Testis (tissue), 3 donors: Measurements from ENCODE around the gene EDIL3. TPM values are rescaled to one million over a fixed set of nuclear protein-coding genes. Genes with fewer than 3 reads are reported as not detected.

Experiments
- DNase-seq: peaks from one replicate; pipeline ENCODE4 v3.0.0-alpha.2; 2019
- H3K27ac ChIP-seq, 2 donors: fragments of 200-600 bp; sonication (generic); one replicate each; pipeline ENCODE4 v1.5.1; 2019
- H3K27me3 ChIP-seq: fragments of 200-600 bp; sonication (generic); one replicate; pipeline ENCODE4 v1.5.1; 2019
- H3K36me3 ChIP-seq: fragments of 200-600 bp; sonication (generic); one replicate; pipeline ENCODE4 v1.5.1; 2017; ENCODE audit warnings: low read depth; ENCODE audit errors: missing control alignments
- H3K4me1 ChIP-seq: fragments of 200-600 bp; sonication (generic); one replicate; pipeline ENCODE4 v1.5.1; 2019
- H3K4me3 ChIP-seq, 2 donors: fragments of 200-600 bp; sonication (generic); one replicate each; pipeline ENCODE4 v1.5.1; 2017 to 2019
- H3K9me3 ChIP-seq: fragments of 200-600 bp; sonication (generic); one replicate; pipeline ENCODE4 v1.5.1; 2017
- POLR2A ChIP-seq: fragments of 450-650 bp; IDR thresholded peaks from one replicate; pipeline ENCODE4 v1.6.1; 2017; ENCODE audit warnings: antibody characterized with exemption, mild to moderate bottlenecking, moderate library complexity
- WGBS, 2 donors: methylation state at CpG; one replicate each; pipeline ENCODE4 v1.1.5; 2018; 5-methylcytosine and 5-hydroxymethylcytosine counted together
- intact Hi-C: fragments of 100-400 bp; cut with DNase I; formaldehyde crosslinking; loops from one replicate; pipeline ENCODE4 v1.15.1; 2023; ENCODE audit warnings: low total_unique reads
- polyA plus RNA-seq: library from polyadenylated mRNA; stranded (reverse); fragments of 350-450 nt; fragmentation: Illumina TruSeq; extraction: RNeasy Lipid Tissue Mini Kit (QIAGEN cat#74804); gene quantifications from one replicate; pipeline ENCODE4 v1.2.3, GENCODE V29; 2014; ENCODE audit warnings: low read depth, low replicate concordance; ENCODE audit not compliant: insufficient read depth
- total RNA-seq, 2 donors: library from RNA; depleted of rRNA; stranded (reverse); fragments of >200 nt; gene quantifications; one replicate each; pipeline ENCODE4 v1.2.3, GENCODE V29; 2016
- TF ChIP-seq, protein P1 (sequence below), 3 experiments: fragments of 450-650 bp in 2 of 3; fragments of 200-600 bp in 1 of 3; sonication (generic) in 1 of 3; IDR thresholded peaks; one replicate each; pipeline ENCODE4 v1.5.1; 2016 to 2019; ENCODE audit warnings: antibody characterized with exemption in 3 of 3, mild to moderate bottlenecking in 2 of 3, moderate library complexity in 1 of 3

EDIL3 gene
- total and polyA plus RNA-seq, 3 donors from 2014 or later: 3.4 to 8.6 (median 3.5) TPM

DNA sequence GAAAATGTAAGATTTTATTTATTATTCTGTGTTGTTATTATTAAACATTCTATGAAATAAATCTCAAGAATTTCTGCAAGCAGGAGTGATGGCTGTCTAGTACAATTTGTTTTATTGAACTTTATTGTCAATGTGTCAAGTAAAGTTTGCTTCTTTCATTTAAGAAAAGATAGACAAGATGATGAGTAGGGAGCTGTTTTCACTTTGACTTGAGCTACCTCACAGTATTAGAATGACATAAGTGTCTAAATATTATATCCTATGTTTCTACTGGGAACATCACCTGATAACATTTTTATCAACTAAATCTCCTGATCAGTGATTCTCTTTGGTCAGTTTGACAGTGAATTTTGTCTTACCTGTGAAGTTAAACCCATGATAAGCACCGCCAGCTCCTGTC, 12.7 kb upstream of the EDIL3 start:
- TF ChIP-seq POLR2A: no peak
- TF ChIP-seq, protein P1, sequence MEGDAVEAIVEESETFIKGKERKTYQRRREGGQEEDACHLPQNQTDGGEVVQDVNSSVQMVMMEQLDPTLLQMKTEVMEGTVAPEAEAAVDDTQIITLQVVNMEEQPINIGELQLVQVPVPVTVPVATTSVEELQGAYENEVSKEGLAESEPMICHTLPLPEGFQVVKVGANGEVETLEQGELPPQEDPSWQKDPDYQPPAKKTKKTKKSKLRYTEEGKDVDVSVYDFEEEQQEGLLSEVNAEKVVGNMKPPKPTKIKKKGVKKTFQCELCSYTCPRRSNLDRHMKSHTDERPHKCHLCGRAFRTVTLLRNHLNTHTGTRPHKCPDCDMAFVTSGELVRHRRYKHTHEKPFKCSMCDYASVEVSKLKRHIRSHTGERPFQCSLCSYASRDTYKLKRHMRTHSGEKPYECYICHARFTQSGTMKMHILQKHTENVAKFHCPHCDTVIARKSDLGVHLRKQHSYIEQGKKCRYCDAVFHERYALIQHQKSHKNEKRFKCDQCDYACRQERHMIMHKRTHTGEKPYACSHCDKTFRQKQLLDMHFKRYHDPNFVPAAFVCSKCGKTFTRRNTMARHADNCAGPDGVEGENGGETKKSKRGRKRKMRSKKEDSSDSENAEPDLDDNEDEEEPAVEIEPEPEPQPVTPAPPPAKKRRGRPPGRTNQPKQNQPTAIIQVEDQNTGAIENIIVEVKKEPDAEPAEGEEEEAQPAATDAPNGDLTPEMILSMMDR (IDR thresholded peaks at IDR 0.05): no peak
- Histone ChIP-seq H3K27me3 (no peaks in the 10 kb centered on the region), H3K4me1 (no peaks in the 10 kb centered on the region), H3K9me3 (no peaks in the 10 kb centered on the region), H3K4me3 (no peak overlapping the region), H3K27ac (no peak overlapping the region), H3K36me3 (no peaks in the 10 kb centered on the region)
- no peak for DNase-seq
- intact Hi-C loops: no loop called here
- 91 to 100% methylated on average over 1 of the region's 1 CpG for WGBS, 2 donors

DNA sequence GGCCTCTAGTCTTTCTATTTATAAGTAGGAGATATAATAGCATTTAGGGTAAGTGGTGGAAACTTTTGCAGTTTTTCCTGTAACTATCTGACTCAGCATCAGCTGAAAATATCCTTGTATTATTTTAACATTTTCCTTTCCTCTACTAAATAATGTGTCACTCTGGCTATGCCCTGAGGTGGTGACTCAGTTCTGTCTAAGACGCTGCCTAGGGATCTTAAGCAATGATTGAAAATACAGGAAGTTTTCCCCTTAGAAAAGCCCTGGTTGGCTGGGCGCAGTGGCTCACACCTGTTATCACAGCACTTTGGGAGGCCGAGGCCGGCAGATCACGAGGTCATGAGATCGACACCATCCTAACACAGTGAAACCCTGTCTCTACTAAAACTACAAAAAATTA, 9.3 kb upstream of the EDIL3 start:
- Histone ChIP-seq H3K36me3 (no peaks in the 10 kb centered on the region), H3K4me1 (no peaks in the 10 kb centered on the region), H3K27ac (no peak overlapping the region), H3K9me3 (no peaks in the 10 kb centered on the region), H3K4me3 (no peak overlapping the region), H3K27me3 (no peaks in the 10 kb centered on the region)
- intact Hi-C loops: no loop called here
- TF ChIP-seq, protein P1 (IDR thresholded peaks at IDR 0.05): no peak
- TF ChIP-seq POLR2A: no peak
- 91 to 93% methylated on average over 6 of the region's 6 CpGs for WGBS, 2 donors
- no peak for DNase-seq

DNA sequence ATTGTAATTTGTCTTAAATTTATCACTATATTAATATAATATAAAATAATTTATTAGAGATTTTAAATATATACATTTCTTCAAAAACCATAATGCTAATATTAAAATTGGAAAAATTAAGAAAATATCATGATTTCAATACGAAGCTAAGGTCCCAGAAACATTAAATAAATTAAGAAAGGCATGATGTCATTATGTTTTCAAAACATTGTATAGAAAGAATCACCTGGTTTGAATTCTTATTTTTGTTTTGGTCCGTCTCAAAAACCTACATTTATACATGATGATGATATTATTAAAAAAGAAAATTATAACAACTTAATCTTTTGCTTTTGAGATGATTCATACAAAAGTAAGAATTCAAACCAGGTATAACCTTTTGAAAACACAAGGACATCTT, 8.2 kb upstream of the EDIL3 start:
- TF ChIP-seq POLR2A: no peak
- TF ChIP-seq, protein P1 (IDR thresholded peaks at IDR 0.05): no peak
- Histone ChIP-seq H3K27ac (no peak overlapping the region), H3K27me3 (no peaks in the 10 kb centered on the region), H3K9me3 (no peaks in the 10 kb centered on the region), H3K4me3 (no peak overlapping the region), H3K4me1 (no peaks in the 10 kb centered on the region), H3K36me3 (no peaks in the 10 kb centered on the region)
- DNase-seq: no peak
- intact Hi-C loops: no loop called here
- 95 to 96% methylated on average over 2 of the region's 2 CpGs for WGBS, 2 donors

DNA sequence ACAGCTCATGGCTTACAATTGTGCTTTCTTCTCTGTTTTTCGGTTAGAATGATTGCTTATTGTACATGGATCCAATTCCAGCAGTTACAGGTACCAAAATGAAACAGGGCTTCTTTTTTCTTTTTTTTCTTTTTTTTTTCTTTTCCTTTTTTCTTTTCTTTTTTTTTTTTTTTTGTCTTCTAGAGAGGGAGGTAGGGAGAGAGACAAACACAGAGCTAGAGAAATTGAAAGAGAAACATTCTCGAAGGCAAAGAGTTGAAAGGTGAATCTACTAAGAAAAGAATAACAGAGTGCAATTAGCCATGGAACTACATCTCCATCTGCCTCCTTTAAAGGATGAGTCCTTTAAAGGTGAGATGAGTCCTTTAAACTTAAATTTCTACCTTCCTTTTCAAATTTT, 1.0 kb upstream of the EDIL3 start:
- Histone ChIP-seq H3K4me1 (peaks cover 5% of the 10 kb centered on the region), H3K27ac (no peak overlapping the region), H3K36me3 (no peaks in the 10 kb centered on the region), H3K27me3 (no peaks in the 10 kb centered on the region), H3K9me3 (no peaks in the 10 kb centered on the region), H3K4me3 (no peak overlapping the region)
- TF ChIP-seq POLR2A: no peak
- TF ChIP-seq, protein P1 (IDR thresholded peaks at IDR 0.05): no peak
- intact Hi-C loops: no loop called here
- WGBS, 2 donors: 42 to 61% methylated on average over 2 of the region's 2 CpGs
- no peak for DNase-seq

DNA sequence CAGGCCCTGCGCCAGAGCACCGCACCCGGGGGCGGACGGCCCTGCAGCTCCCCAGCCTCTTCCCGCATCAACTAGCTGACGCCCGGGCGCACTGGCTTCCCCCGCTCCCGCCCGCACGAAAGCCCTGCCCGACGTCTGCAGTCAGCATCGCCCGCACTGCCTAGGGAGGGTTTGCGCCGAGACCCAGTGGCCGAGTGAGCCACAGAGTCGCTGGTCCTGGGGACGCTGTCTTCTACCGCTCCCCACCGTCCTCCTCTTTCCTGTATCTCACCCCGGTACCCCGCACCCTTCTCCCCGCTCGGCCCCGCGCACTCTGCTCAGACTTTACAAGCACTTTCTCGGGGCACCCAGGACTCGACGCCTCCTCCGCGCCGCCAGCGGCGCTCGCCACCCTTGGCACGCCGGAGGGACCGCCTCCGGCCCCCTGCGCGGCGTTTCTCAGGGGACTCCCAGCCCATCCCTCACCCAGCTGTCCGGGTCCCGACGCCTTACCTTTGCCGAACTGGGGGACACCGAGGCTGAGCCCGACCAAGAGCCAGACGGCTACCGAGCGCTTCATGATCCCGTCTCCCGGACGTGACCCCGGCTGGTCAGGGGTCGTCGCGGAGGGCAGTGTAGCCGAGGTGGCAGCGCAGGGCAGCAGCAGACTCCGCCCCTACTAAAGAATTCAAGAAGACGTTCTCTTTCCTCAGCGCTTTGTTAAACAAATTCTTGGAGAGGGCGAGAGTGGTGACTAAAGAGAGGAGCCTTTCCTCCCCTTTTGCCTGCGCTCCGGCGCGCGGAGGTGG, 670 bp downstream of the EDIL3 start:
- Histone ChIP-seq H3K4me1 (peaks cover 5% of the 10 kb centered on the region), H3K27me3 (no peaks in the 10 kb centered on the region), H3K36me3 (no peaks in the 10 kb centered on the region), H3K9me3 (no peaks in the 10 kb centered on the region), H3K27ac (peak overlapping the region in 1 of 2 donors; percentile 53), H3K4me3 (peak overlapping the region; percentile 51 to 59)
- TF ChIP-seq, protein P1 (IDR thresholded peaks at IDR 0.05): no peak
- no peak for TF ChIP-seq POLR2A
- peak; percentile 20 for DNase-seq
- 0 to 1% methylated on average over 27 to 65 of the region's 73 CpGs for WGBS, 2 donors
- intact Hi-C loops: no loop called here
